Fibroblast of the aortic adventitia (primary cell): ENCODE data around the gene ADM2. TPM values are rescaled to one million over a fixed set of nuclear protein-coding genes. Genes with fewer than 3 reads are reported as not detected.

Source experiments
- DNase-seq: peaks from one replicate; pipeline ENCODE4 v3.0.0-alpha.2; 2010; ENCODE audit warnings: low read depth
- H3K4me3 ChIP-seq: 2 replicates; pipeline ENCODE4 v1.5.1; 2011; ENCODE audit warnings: low read depth, mild to moderate bottlenecking, control low read depth, low read length, moderate library complexity
- total RNA-seq: library from RNA; depleted of rRNA; stranded (reverse); fragments of >200 nt; gene quantifications from 2 replicates; pipeline ENCODE4 v1.2.3, GENCODE V29; 2012; ENCODE audit warnings: low replicate concordance
- TF ChIP-seq, protein P1 (sequence below): IDR thresholded peaks from 2 replicates; pipeline ENCODE4 v1.5.1; 2011; ENCODE audit warnings: mild to moderate bottlenecking, low read length, control low read depth, inconsistent platforms; ENCODE audit not compliant: insufficient read depth

The ADM2 gene
- total RNA-seq, 1 donor = 8.0 TPM

DNA sequence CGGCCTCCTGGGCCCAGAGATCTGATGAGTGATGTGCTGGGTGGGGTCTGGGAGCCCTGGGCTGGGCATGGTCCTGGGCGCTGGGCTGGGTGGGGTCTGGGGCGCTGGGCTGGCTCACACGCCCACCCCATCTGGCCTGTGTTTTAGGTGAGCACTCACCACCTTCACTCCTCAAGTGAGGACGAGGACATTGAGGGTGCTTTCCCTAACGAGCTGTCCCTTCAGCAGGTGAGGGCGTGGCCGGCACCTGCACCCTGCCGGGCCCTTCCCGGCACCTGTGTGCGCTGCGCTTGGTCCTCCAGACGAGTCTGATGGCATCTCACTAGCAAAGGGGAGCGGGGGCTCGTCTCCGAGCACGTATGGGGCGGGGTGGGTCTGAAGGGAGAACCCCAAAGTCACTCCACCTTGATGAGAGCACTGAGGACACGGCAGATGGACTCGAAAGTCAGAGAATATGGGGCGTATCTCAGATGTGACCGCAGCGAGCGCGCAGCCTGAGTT lies 44.5 kb upstream of the ADM2 start:
- TF ChIP-seq, protein P1, sequence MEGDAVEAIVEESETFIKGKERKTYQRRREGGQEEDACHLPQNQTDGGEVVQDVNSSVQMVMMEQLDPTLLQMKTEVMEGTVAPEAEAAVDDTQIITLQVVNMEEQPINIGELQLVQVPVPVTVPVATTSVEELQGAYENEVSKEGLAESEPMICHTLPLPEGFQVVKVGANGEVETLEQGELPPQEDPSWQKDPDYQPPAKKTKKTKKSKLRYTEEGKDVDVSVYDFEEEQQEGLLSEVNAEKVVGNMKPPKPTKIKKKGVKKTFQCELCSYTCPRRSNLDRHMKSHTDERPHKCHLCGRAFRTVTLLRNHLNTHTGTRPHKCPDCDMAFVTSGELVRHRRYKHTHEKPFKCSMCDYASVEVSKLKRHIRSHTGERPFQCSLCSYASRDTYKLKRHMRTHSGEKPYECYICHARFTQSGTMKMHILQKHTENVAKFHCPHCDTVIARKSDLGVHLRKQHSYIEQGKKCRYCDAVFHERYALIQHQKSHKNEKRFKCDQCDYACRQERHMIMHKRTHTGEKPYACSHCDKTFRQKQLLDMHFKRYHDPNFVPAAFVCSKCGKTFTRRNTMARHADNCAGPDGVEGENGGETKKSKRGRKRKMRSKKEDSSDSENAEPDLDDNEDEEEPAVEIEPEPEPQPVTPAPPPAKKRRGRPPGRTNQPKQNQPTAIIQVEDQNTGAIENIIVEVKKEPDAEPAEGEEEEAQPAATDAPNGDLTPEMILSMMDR = no peak
- no peak overlapping the region for H3K4me3 ChIP-seq
- no peak for DNase-seq

- TF ChIP-seq, protein P1 = no peak
- no peak overlapping the region for H3K4me3 ChIP-seq
- no peak for DNase-seq
Measured at GRCh38 chr22:50437511-50438304, 43.6 kb upstream of the ADM2 start.

GRCh38 chr22:50438305-50439275 lies 42.8 kb upstream of the ADM2 start:
- TF ChIP-seq, protein P1 = no peak
- H3K4me3 ChIP-seq = no peak overlapping the region

DNA sequence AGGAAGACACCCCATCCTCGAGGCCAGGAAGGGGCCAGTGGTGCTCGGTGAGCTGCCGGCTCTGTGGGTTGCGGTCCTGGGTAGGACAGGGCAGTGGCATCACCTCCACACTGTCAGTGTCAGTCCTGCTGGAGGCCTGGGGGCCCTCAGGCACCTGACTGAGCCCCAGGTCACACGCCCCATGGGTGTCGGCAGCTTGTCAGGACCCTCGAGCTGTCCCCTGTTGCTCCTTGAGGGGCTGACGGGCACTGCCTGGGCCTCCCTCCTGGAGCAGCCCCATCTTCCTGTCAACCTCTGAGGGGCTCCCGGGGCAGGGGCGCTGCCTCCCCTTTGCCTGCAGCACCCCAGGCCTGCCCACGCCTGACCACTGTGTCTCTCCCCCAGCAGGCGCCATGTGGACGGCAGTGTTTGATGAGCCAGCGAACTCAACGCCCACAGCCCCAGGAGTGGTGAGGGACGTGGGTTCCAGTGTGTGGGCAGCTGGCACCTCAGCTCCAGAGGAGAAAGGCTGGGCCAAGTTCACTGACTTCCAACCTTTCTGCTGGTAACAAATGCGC lies 42.0 kb upstream of the ADM2 start:
- TF ChIP-seq, protein P1 = no peak

More at GRCh38 chr22:50438305-50439275, 42.8 kb upstream of the ADM2 start:
- no peak for DNase-seq

GRCh38 chr22:50439871-50440331 lies 41.4 kb upstream of the ADM2 start:
- DNase-seq = no peak
- TF ChIP-seq, protein P1 = no peak
- no peak overlapping the region for H3K4me3 ChIP-seq

More for the DNA sequence above, 42.0 kb upstream of the ADM2 start:
- H3K4me3 ChIP-seq = no peak overlapping the region
- DNase-seq = no peak

DNA sequence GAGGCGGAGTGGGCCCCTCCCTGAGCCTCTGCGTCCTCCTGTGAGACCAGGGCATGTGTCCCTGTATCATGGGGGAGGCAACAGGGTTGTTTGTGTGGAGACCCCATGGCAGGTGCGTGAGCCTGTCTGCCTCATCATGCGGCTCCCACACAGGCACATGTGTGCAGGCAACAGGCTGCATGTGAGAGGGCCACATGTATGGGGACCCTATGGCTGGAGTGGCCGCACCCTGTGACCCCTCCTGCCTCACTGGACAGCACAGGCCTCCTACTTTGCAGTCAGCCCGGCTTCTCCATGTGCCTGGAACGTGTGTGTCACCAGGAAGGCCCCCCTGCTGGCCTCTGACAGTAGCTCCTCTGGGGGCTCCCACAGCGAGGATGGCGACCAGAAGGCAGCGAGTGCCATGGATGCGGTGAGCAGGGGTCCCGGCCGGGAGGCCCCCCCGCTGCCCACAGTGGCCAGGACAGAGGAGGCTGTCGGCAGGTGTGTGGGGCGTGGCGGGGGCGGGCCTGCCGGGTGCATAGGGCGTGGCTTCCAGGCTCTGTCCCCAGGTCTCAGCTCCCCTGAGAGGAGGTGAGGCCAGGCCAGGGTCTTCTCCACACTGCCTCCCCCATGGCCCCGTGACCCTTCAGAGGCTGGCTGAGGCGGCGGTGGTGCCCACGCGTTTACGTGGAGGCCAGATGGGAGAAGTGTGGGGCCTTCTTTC lies 40.6 kb upstream of the ADM2 start:
- TF ChIP-seq, protein P1 = no peak
- no peak for DNase-seq
- H3K4me3 ChIP-seq = no peak overlapping the region
